NCI-H524 treated with DMSO at 0.1 percent for 48 hours (cell line): Measurements from ENCODE around the gene PPP6R3.

Experiments
- DNase-seq: peaks from one replicate; lab custom pipeline; 2025; lab: John Stamatoyannopoulos, UW

The PPP6R3 gene

DNA sequence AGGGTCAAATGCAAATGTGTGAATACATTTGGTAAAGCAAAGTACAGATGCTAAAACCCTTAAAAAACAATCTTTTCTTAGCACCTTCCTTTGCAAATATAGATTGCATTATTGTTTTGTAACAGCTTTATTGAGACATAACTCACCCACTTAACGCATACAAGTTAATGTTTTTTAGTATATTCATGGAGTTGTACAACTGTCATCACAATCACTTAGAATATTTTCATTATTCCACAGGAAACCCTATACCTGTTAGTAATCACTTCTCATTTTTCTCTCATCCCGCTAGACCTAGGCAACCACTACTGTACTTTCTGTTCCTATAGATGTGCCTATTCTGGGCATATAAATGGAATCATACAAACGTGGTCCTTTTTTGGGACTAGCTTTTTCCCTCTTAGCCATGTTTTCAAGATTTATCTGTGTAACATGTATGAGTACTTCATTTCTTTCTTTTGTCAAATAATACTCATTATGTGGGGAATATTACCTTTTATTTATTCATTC is 34.7 kb downstream of the PPP6R3 start:
- DNase-seq, result no peak

DNA sequence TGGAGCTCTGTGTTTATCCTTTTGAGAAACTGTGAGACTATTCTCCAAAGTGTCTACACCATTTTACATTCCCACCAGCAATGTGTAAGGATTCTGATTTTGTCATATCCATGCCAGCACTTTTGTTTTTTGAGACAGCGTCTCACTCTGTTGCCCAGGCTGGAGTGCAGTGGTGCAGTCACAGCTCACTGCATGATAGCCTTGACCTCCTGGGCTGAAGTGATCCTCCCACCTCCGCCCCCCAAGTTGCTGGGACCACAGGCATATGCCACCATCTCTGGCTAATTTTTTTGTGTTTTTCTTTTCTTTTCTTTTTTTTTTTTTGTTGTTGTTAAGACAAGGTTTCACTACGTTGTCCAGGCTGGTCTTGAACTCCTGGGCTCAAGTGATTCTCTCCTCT is 35.3 kb downstream of the PPP6R3 start:
- DNase-seq, result no peak

- no peak for DNase-seq
These were observed 37.2 kb downstream of the PPP6R3 start for GRCh38 chr11:68497761-68498160.

DNA sequence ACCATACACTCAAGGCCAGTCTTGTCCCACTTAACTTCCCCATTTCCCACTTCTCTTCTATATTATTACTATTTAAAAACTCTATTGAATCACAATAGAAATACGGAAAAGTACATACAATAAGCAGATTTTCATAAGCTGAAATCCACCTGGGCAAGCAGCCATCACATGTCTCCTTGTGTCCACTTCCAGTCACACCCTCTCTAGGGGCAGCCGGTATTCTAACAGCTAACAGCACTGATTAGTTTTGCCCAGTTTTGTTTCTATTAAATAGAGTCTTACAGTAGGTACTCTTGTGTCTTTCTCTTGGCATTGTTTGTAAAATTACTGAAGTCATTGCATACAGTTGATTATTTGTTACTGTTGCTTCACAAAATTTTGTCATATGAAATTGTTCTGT is 37.8 kb downstream of the PPP6R3 start:
- no peak for DNase-seq

DNA sequence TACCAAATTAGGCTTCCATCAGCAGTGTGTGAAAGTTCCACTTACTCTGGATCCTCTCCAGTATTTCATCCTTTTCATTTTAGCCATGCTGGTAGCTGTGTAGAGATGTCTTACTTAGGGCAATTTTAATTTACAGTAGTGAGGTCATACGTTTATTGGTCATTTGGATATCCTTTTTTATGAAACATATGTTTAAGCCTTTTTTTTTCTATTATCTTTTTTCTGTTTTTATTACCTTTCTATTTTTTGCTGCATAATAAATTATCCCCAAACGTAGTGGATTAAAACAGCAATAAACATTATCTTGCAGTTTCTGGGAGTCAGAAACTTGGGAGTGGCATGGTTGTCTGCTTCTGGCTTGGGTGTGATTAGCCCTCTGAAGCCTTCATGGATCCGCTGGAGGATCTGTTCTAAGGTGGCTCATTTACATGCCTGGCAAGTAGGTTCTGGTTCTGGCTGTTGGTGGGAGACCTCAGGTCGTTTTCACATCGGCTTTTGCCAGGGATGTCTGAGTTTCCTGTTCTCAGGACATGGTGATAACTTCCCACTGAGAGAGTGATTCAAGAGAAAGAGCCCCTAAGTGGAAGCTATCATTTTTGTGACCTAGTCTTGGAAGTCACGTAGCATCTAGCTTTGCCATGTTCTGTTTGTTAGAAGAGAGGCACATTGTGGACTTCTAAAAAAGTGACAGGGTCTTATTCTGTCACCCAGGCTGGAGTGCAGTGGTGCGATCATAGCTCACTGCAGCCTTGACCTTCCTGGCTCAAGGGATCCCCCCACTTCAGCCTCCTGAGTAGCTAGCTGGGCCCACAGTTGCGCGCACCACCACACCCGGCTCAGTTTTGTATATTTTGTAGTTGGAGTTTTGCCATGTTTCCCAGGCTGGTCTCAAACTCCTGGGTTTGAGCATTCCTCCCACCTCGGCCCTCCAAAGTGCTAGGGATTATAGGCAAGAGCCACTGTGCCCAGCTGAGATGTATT is 38.6 kb downstream of the PPP6R3 start:
- DNase-seq, result no peak

DNA sequence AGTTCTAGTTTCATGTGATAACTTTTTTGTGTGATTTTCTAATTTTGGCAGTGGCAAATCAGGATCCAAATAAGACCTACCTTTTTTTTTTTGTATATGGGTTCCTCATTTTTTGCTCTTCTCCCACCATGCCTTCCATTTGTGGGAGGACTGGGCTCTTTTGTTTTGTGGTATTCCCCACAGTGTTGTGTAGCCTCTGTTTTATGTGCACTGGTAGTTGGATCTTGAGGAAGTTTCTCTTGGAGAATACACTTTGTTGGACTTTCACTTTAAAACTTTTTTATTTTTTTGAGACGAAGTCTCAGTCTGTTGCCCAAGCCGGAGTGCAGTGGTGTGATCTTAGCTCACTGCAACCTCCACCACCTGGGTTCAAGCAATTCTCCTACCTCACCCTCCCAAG is 39.7 kb downstream of the PPP6R3 start:
- DNase-seq, result no peak

DNA sequence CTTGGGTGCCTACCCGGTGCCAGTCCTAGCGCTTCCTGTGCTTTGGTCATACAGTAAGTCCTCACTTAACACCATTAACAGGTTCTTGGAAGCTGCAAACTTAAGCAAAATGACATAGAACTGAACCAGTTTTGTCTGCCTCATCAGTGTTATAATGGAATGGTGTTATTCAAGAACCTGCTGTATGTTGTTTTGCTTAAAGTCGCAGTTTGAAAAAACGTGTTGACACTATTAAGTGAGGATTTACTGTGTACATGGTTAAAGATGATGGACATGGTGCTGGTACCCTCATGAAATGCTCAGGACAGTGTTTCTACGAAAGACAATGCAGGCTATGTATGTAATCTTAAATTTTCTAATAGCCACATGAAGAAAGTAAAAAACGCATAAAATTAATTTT is 41.3 kb downstream of the PPP6R3 start:
- DNase-seq, result no peak

- DNase-seq, result no peak
These were observed 42.7 kb downstream of the PPP6R3 start for GRCh38 chr11:68503251-68503687.

GRCh38 chr11:68503792-68504191 is 43.2 kb downstream of the PPP6R3 start:
- DNase-seq, result no peak

- DNase-seq, result no peak
These were observed 44.0 kb downstream of the PPP6R3 start for GRCh38 chr11:68504432-68505066.

DNA sequence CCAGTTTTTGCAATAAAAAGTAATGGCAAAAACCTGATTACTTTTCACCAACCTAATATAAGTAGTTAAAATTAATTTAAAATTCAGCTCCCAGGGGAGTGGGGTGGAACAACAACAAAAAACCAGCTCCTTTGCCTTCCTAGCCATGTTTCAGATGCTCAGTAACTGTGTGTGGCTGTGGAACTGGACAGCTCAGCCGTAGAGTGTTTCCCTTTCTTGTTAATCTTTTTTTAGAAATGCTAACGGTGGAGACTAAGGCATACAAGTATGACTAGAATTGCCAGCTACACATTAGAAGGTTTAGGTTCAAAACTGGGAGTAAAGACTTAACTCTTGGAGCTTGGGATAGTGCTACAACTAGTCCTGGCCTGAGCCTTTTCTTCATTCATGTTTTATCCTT is 45.0 kb downstream of the PPP6R3 start:
- DNase-seq, result no peak

DNA sequence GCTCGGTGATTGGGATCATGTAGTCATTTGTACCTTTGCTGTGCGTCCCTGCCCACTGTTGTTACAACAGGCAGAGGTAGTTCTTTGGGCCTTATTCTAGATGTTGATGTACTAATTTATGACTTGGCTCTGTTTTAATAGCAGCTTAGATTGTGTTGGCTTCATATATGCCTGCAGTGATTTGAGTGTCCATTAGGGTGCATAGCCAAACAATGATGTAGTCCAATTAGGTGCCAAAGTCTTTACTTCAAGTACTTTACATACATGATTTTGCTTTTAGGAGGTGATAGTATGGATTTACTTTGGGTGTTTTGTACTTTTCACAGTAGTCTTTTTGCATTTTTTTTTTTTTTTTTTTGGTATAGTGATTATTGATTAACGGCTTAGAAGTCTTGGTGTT is 46.4 kb downstream of the PPP6R3 start:
- DNase-seq, result no peak

GRCh38 chr11:68508425-68508824 is 47.9 kb downstream of the PPP6R3 start:
- DNase-seq, result no peak

GRCh38 chr11:68509066-68509465 is 48.5 kb downstream of the PPP6R3 start:
- DNase-seq, result no peak

DNA sequence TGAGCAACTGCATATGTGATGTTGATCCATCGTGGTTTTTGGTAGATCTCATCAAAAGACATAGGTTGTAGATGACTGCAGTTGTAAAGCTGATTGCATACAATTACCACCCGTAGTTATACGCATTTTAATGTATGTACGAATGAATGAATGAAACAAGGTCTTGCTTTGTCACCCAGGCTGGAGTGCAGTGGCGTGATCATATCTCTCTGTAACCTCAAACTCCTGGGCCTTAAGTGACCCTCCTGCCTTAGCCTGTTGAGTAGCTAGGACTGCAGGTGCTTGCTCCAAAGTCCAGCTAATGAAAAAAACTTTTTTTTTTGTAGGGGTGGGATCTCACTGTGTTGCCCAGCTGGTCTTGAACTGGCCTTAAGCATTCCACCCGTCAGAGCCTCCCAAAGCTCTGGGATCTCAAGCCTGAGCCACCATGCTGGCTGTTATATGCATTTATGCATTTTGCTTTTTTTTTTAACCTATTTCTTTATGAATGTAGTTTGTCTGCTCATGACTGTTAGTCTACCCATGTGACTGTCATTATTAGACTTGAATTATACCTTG is 53.5 kb downstream of the PPP6R3 start:
- no peak for DNase-seq

DNA sequence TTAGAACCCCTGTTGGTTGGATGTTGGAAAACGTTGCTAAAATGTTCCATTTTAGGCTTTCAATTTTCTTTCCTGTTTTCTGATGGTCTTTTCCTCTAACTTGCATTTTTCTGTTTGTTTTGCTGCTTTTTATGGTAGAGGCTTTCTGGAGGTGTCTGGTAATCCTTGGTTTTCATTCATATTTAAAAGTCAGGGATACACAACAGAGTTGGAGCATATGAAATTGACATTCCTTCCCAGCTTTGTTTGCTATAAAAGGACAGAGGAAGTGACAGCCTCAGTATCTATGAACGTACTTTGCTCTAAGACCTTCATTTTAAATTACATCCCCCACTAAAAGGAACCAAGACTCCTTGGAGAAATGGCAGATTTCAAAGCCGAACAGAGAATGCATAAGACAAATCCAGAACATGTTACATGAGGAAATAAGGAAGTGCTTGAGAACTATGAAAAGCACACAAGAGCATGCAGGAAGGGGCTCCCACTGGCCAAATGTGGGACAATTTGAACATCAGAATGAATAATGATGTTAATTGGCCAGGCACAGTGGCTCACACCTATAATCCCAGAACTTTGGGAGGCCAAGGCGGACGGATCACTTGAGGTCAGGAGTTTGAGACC is 56.7 kb downstream of the PPP6R3 start:
- DNase-seq, result no peak

- no peak for DNase-seq
These were observed 57.6 kb downstream of the PPP6R3 start for GRCh38 chr11:68518191-68518590.

DNA sequence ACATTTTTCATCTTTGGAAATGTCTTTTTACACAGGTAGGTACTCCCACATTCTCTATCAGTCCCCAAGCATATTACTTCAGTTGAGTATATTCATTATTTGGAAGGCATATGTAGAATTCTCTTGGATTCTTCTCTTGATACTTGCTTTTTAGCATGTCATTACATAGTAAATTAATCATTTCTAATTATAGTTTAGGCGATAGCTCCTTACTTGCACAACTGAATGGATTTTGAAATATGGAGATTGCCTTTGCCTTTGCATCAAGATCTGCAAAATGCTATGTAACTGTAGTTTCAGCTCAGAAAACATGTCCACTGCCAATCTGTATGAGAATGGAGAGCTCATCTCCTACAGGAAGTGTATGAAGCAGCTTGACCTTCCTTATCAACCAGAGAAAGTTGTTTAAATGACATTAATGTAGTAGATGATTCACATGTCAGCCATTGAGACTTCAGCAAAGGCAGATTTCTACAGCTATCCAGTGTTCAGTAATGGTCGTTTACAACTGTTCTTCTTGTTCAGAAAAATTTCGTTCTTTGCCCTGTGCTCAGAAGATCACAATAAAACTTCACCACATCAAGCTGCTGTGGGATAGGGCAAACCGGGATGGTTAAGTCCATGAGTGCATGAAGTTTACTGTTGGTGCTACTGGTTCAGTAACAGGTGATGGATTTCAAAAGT is 61.6 kb downstream of the PPP6R3 start:
- no peak for DNase-seq

- no peak for DNase-seq
These were observed 62.5 kb downstream of the PPP6R3 start for GRCh38 chr11:68523033-68523432.

GRCh38 chr11:68523743-68524142 is 63.2 kb downstream of the PPP6R3 start:
- DNase-seq, result no peak

- no peak for DNase-seq
These were observed 63.7 kb downstream of the PPP6R3 start for GRCh38 chr11:68524213-68524612.

DNA sequence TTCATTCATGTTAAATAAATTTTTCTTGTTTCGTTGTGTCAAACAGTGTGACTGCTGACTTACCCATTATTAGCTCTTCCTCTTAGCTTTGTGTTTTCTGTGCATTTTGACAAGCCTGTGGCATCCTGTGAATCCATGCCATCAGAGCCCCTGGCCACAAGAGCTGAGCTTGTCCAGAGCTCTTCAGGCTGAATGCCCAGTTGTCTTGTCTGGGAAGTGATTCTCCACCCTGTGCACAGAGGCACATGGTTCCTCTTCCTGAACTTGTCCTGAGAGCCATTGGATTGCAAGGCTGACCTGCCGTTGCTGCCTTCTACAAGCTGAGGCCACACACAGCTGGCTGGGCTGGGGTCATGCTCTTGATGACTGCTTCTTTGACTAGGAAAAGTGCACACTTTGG is 64.1 kb downstream of the PPP6R3 start:
- DNase-seq, result no peak
